NB4 (cell line): ENCODE data around the gene RNF2.

Experiments
- DNase-seq: peaks from one replicate; pipeline ENCODE4 v3.0.0; 2010; ENCODE audit warnings: low read depth
- H3K4me3 ChIP-seq: one replicate; pipeline ENCODE4 v1.5.1; 2011; ENCODE audit warnings: mild to moderate bottlenecking, low read depth, low read length, moderate library complexity
- CTCF ChIP-seq: IDR thresholded peaks from one replicate; pipeline ENCODE4 v1.5.1; 2012; ENCODE audit warnings: low read depth, low read length
- MAX ChIP-seq: IDR thresholded peaks from 2 replicates; pipeline ENCODE4 v1.6.1; 2011; ENCODE audit warnings: low read depth, low read length
- MYC ChIP-seq: IDR thresholded peaks from 2 replicates; pipeline ENCODE4 v1.6.1; 2011; ENCODE audit warnings: low read depth, low read length
- POLR2A ChIP-seq: IDR thresholded peaks from 2 replicates; pipeline ENCODE4 v1.6.1; 2011; ENCODE audit warnings: mild to moderate bottlenecking; ENCODE audit not compliant: insufficient read length; ENCODE audit errors: extremely low read depth

RNF2 gene

GRCh38 chr1:185137896-185138545, 92.7 kb downstream of the RNF2 start:
- TF ChIP-seq MYC (no peak), POLR2A (no peak), CTCF (no peak), MAX (no peak)

GRCh38 chr1:185139246-185139645, 93.9 kb downstream of the RNF2 start:
- TF ChIP-seq POLR2A (no peak), MAX (no peak), MYC (no peak), CTCF (no peak)
- H3K4me3 ChIP-seq: no peak overlapping the region
- DNase-seq: no peak

More at GRCh38 chr1:185137896-185138545, 92.7 kb downstream of the RNF2 start:
- no peak overlapping the region for H3K4me3 ChIP-seq
- DNase-seq: no peak

GRCh38 chr1:185144233-185144632, 98.9 kb downstream of the RNF2 start:
- H3K4me3 ChIP-seq: no peak overlapping the region
- no peak for TF ChIP-seq MAX
- DNase-seq: no peak

GRCh38 chr1:185151215-185151614, 105.9 kb downstream of the RNF2 start:
- TF ChIP-seq CTCF (no peak), POLR2A (no peak), MAX (no peak), MYC (no peak)
- no peak overlapping the region for H3K4me3 ChIP-seq
- DNase-seq: no peak
